B cell (primary cell): ENCODE data around the gene LAMA2.

Experiments
- EZH2 ChIP-seq: IDR thresholded peaks from 2 replicates; pipeline ENCODE4 v1.6.1; 2012; ENCODE audit warnings: borderline replicate concordance, low read depth, mild to moderate bottlenecking, moderate library complexity, low read length; ENCODE audit not compliant: insufficient read depth, poor library complexity, severe bottlenecking
- TF ChIP-seq, protein P1 (sequence below): fragments of 200-600 bp; IDR thresholded peaks from one replicate; pipeline ENCODE4 v1.8.0; 2022; ENCODE audit warnings: antibody characterized with exemption, mild to moderate bottlenecking

DNA sequence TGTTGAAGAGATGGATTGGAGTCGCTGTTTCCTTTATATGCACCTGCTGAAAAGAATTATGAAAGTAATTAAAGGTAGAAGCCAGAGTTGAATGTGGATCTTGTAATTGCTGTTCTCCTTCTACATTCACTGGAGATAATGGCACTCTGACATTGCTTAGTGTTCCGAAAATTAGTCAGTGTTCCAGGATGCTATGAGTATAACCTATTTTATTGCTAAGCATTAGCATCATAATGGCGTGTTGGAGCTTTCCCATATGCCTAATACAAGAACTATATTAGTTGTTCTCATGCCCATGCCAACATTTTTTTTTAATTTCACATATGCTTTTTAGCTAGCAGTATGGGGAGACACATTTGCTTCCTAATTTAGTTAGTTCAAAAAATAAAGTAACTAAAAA, 590.6 kb downstream of the LAMA2 start:
- TF ChIP-seq, protein P1, sequence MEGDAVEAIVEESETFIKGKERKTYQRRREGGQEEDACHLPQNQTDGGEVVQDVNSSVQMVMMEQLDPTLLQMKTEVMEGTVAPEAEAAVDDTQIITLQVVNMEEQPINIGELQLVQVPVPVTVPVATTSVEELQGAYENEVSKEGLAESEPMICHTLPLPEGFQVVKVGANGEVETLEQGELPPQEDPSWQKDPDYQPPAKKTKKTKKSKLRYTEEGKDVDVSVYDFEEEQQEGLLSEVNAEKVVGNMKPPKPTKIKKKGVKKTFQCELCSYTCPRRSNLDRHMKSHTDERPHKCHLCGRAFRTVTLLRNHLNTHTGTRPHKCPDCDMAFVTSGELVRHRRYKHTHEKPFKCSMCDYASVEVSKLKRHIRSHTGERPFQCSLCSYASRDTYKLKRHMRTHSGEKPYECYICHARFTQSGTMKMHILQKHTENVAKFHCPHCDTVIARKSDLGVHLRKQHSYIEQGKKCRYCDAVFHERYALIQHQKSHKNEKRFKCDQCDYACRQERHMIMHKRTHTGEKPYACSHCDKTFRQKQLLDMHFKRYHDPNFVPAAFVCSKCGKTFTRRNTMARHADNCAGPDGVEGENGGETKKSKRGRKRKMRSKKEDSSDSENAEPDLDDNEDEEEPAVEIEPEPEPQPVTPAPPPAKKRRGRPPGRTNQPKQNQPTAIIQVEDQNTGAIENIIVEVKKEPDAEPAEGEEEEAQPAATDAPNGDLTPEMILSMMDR, result no peak
- TF ChIP-seq EZH2, result no peak
